Measurements from ENCODE around the gene TCEAL2. TPM values are rescaled to one million over a fixed set of nuclear protein-coding genes. Genes with fewer than 3 reads are reported as not detected.
"Not testable (repeated sequence)": the region's sequence is repeated elsewhere in the genome, so short reads cannot be mapped to it uniquely, and the experiment has no call there.

Gene TCEAL2
- total and polyA plus RNA-seq, 2 of the 4 experiments (the other 2 are of a cell fraction), result not detected

DNA sequence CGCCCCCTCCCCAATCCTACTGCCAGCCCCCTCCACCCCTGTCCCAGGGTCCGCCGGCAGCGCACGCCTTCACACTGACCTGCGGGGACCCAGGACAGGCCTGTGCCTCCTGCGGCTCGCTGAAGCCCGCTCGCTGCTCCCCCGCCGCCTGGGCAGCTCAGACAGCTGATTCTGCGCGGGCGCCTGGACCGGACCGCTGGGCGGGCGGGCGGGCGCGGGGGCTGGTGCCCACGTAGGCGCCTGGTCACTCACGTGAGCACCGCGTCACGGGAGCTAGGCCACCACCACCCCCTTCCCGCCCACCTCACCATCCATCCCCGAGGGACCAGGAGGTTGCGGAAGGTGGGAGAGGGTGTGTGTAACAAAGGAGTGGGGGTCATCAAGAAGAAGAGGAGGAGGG is 16.8 kb downstream of the TCEAL2 start, which contains the start of gene TCEAL6:
TSS of gene TCEAL6 (minus strand) at position 208 of the 400 bp plus-strand sequence.
- CTCF ChIA-PET; H3K18ac ChIP-seq (ENCODE audit: low read depth, low read length); H4K91ac ChIP-seq (ENCODE audit: insufficient read depth, low read depth, low read length); ATAC-seq (ENCODE audit: low read depth); H2BK20ac ChIP-seq (ENCODE audit: low read depth, low read length); in situ Hi-C loops (cut with MboI; ENCODE audit: low sequenced_read_pairs); H3K36me3 ChIP-seq (ENCODE audit: control insufficient read depth, insufficient read depth, low read length); H4K5ac ChIP-seq (ENCODE audit: low read depth, low read length); H3K23ac ChIP-seq (ENCODE audit: low read depth, low read length); H3K14ac ChIP-seq (replicated peaks; ENCODE audit: low read depth, low read length); DNase-seq; H2BK120ac ChIP-seq (ENCODE audit: low read depth, low read length); H2AFZ ChIP-seq (replicated peaks; ENCODE audit: low read length, poor library complexity); H3K4me3 ChIP-seq (ENCODE audit: insufficient read depth, low read depth, low read length); H3K4ac ChIP-seq (ENCODE audit: low read depth, low read length); H3K4me2 ChIP-seq (ENCODE audit: low read depth, low read length); H3K9ac ChIP-seq (ENCODE audit: low read depth, low read length); H2BK15ac ChIP-seq (ENCODE audit: low read depth, low read length); H3K27ac ChIP-seq (ENCODE audit: insufficient read depth, low read length); H3K56ac ChIP-seq (ENCODE audit: extremely low read depth, insufficient read depth, low read length); BruUV-seq (replicated peaks); H3K4me1 ChIP-seq (ENCODE audit: control insufficient read depth, insufficient read depth, low read length); intact Hi-C loops (cut with micrococcal nuclease); H2AK9ac ChIP-seq (replicated peaks; ENCODE audit: low read depth, low read length, poor library complexity); H2AK5ac ChIP-seq (ENCODE audit: low read depth, low read length); H3K9me3 ChIP-seq (ENCODE audit: control insufficient read depth, insufficient read depth, low read length); H3K79me1 ChIP-seq (ENCODE audit: low read depth in 1 of 2, low read length in 2 of 2); H4K8ac ChIP-seq (ENCODE audit: low read depth in 2 of 2, low read length in 2 of 2); H3K27me3 ChIP-seq (ENCODE audit: control insufficient read depth, insufficient read depth, low read length); dilution Hi-C loops (cut with HindIII; ENCODE audit: low sequenced_read_pairs, unreplicated experiment); H2BK5ac ChIP-seq (ENCODE audit: low read depth, low read length, poor library complexity, severe bottlenecking); POLR2A ChIA-PET (ENCODE audit: unreplicated experiment); H3K9me1 ChIP-seq (ENCODE audit: insufficient read depth, low read length); H4K20me1 ChIP-seq (ENCODE audit: insufficient read depth, low read length): not testable (repeated sequence)
- no CpG with 5 or more reads among the region's 31 CpGs for WGBS, 2 experiments (ENCODE audit: extremely low coverage in 2 of 2, insufficient read length in 1 of 2)
